Keratinocyte (primary cell): ENCODE data around the gene SLC39A13. TPM values are rescaled to one million over a fixed set of nuclear protein-coding genes. Genes with fewer than 3 reads are reported as not detected.

Experiments
- DNase-seq: peaks from one replicate; pipeline ENCODE4 v3.0.0-alpha.2; 2011; ENCODE audit warnings: low read depth, missing footprints, low spot score
- FAIRE-seq: peaks from 2 replicates; lab custom pipeline; 2011; peaks lifted over from hg19 to GRCh38; lab: Jason Lieb, UNC
- H2AFZ ChIP-seq: 2 replicates; pipeline ENCODE4 v1.6.0; 2012; ENCODE audit warnings: low read length, control low read depth, inconsistent platforms; ENCODE audit not compliant: control insufficient read depth
- H3K27ac ChIP-seq: 2 replicates; pipeline ENCODE4 v1.5.1; 2011; ENCODE audit warnings: low read length; ENCODE audit not compliant: control insufficient read depth, insufficient read depth
- H3K27me3 ChIP-seq: 3 replicates; pipeline ENCODE4 v1.6.0; 2011; ENCODE audit warnings: low read length; ENCODE audit not compliant: control insufficient read depth, insufficient read depth; ENCODE audit errors: extremely low read depth
- H3K36me3 ChIP-seq, 2 experiments: 2 replicates in 1 of 2; 3 replicates in 1 of 2; pipeline ENCODE4 v1.5.1; 2011; ENCODE audit warnings: low read length in 2 of 2, mild to moderate bottlenecking in 1 of 2; ENCODE audit not compliant: control insufficient read depth in 2 of 2, insufficient read depth in 2 of 2; ENCODE audit errors: extremely low read depth in 1 of 2
- H3K4me1 ChIP-seq: 3 replicates; pipeline ENCODE4 v1.5.1; 2011; ENCODE audit warnings: low read length; ENCODE audit not compliant: control insufficient read depth, insufficient read depth; ENCODE audit errors: extremely low read depth
- H3K4me2 ChIP-seq: 3 replicates; pipeline ENCODE4 v1.6.0; 2011; ENCODE audit warnings: low read depth, low read length; ENCODE audit not compliant: control insufficient read depth, insufficient read depth; ENCODE audit errors: extremely low read depth
- H3K4me3 ChIP-seq, 3 experiments: fragments of 200-600 bp in 1 of 3; sonication (generic) in 1 of 3; 2 replicates in 2 of 3; 3 replicates in 1 of 3; pipeline ENCODE4 v1.5.1; 2011 to 2016; ENCODE audit warnings: low read length in 3 of 3, mild to moderate bottlenecking in 3 of 3, control low read depth in 2 of 3, inconsistent platforms in 1 of 3, low read depth in 1 of 3, mixed read lengths in 1 of 3, mixed run types in 1 of 3, moderate library complexity in 1 of 3; ENCODE audit not compliant: control insufficient read depth in 2 of 3, insufficient read depth in 2 of 3; ENCODE audit errors: extremely low read depth in 1 of 3
- H3K79me2 ChIP-seq: 2 replicates; pipeline ENCODE4 v1.6.0; 2012; ENCODE audit warnings: low read length; ENCODE audit not compliant: control insufficient read depth, insufficient read depth
- H3K9ac ChIP-seq: 3 replicates; pipeline ENCODE4 v1.6.0; 2011; ENCODE audit warnings: low read length; ENCODE audit not compliant: control insufficient read depth, insufficient read depth; ENCODE audit errors: extremely low read depth
- H3K9me1 ChIP-seq: 3 replicates; pipeline ENCODE4 v1.6.0; 2011; ENCODE audit warnings: low read length; ENCODE audit not compliant: control insufficient read depth, insufficient read depth; ENCODE audit errors: extremely low read depth
- H3K9me3 ChIP-seq: 2 replicates; pipeline ENCODE4 v1.5.1; 2012; ENCODE audit warnings: low read depth, low read length; ENCODE audit not compliant: control insufficient read depth
- H4K20me1 ChIP-seq: 3 replicates; pipeline ENCODE4 v1.6.0; 2011; ENCODE audit warnings: low read length; ENCODE audit not compliant: control insufficient read depth, insufficient read depth; ENCODE audit errors: extremely low read depth
- EZH2 ChIP-seq: IDR thresholded peaks from one replicate; pipeline ENCODE4 v1.6.1; 2012; ENCODE audit warnings: inconsistent platforms, mild to moderate bottlenecking, low read length, moderate library complexity
- dilution Hi-C: fragments of 300-500 bp; cut with MboI; formaldehyde crosslinking; loops from one replicate; pipeline ENCODE4 v1.7.0; 2020; ENCODE audit warnings: low sequenced_read_pairs; ENCODE audit not compliant: extremely low pct_ligation_motif_present
- polyA plus RNA-seq, 5 experiments: library from polyadenylated mRNA; depleted of rRNA in 3 of 5; stranded (reverse) in 3 of 5; stranded (forward) in 1 of 5; unstranded in 1 of 5; fragments of >200 nt; gene quantifications; 1 replicate in 1 of 5; 2 replicates in 3 of 5; 3 replicates in 1 of 5; pipeline versions ENCODE4 v1.2.1 to v1.2.3, GENCODE V29; 2011 to 2012; ENCODE audit warnings: missing spikeins in 2 of 5, low read depth in 1 of 5, low replicate concordance in 1 of 5
- TF ChIP-seq, protein P1 (sequence below), 3 experiments: IDR thresholded peaks in 1 of 3; conservative IDR thresholded peaks in 1 of 3; optimal IDR thresholded peaks in 1 of 3; 2 replicates in 2 of 3; 3 replicates in 1 of 3; pipeline versions ENCODE3 to v1.5.1; 2011; ENCODE audit warnings: low read length in 3 of 3, mild to moderate bottlenecking in 3 of 3, moderate library complexity in 2 of 3, control low read depth in 1 of 3, inconsistent platforms in 1 of 3; ENCODE audit not compliant: insufficient read depth in 2 of 3; ENCODE audit errors: extremely low read depth in 1 of 3

SLC39A13 gene
- polyA plus RNA-seq, 1 donor (not counting 4 experiments of a cell fraction or from before 2014, with no cell fraction given) = 35.3 TPM

DNA sequence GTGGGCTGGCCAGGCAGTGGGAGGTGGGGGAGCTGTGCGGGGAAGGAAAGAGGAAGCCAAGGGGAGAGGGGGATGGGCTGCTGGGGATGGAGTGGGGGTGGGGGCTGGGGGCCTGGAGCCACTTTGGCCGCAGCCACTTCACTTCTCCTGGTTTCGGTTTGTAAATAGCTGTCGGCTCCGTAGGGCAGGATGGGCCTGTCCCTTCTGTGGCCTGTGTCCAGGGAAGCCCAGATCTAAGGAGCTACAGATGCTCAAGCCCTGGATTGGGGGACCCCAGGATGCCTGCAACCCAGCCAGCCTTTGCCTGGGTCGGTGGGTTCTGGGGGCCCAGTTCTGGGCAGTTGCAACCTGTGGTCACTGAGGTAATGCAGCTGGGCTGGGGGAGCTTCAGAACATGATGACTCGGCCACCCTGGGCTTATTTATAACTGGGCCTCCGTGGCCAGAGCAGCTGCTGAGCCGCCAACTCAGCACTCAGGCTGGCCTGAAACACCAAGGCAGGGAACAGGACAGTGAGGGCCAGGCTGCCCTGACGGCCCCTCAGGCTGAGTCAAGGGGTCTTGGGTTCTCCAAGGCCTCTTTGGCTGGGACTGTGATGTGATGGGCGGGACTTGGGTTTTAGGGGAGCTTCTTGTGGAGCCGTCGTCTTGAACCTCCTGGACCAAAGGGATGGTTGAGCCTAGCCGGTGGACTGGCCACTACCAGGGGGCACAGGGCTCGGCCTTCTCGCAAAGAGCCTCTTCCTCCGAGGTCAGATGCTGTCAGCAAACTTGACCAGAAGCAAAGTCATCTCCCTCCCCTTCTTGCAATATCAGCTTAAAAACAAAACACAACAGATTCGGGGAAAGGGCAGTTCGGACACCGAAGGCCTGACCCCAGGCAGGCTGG, 15.0 kb upstream of the SLC39A13 start:
- no peaks in the 10 kb centered on the region for H3K27me3 ChIP-seq
- no peak overlapping the region for H2AFZ ChIP-seq
- DNase-seq = no peak
- no peaks in the 10 kb centered on the region for H3K9me3 ChIP-seq
- H3K79me2 ChIP-seq = no peaks in the 10 kb centered on the region
- H3K27ac ChIP-seq = no peak overlapping the region
- H3K9me1 ChIP-seq = no peaks in the 10 kb centered on the region
- H4K20me1 ChIP-seq = no peaks in the 10 kb centered on the region
- no peak overlapping the region for H3K9ac ChIP-seq
- H3K36me3 ChIP-seq = no peaks in the 10 kb centered on the region
- no peak for FAIRE-seq
- H3K4me2 ChIP-seq = no peak overlapping the region
- H3K4me3 ChIP-seq = no peak overlapping the region
- TF ChIP-seq, protein P1, sequence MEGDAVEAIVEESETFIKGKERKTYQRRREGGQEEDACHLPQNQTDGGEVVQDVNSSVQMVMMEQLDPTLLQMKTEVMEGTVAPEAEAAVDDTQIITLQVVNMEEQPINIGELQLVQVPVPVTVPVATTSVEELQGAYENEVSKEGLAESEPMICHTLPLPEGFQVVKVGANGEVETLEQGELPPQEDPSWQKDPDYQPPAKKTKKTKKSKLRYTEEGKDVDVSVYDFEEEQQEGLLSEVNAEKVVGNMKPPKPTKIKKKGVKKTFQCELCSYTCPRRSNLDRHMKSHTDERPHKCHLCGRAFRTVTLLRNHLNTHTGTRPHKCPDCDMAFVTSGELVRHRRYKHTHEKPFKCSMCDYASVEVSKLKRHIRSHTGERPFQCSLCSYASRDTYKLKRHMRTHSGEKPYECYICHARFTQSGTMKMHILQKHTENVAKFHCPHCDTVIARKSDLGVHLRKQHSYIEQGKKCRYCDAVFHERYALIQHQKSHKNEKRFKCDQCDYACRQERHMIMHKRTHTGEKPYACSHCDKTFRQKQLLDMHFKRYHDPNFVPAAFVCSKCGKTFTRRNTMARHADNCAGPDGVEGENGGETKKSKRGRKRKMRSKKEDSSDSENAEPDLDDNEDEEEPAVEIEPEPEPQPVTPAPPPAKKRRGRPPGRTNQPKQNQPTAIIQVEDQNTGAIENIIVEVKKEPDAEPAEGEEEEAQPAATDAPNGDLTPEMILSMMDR (optimal IDR thresholded peaks at IDR 0.05 in 1 of 3, IDR thresholded peaks at IDR 0.05 in 1 of 3, conservative IDR thresholded peaks at IDR 0.05 in 1 of 3; ENCODE audit: extremely low read depth in 1 of 3, insufficient read depth in 2 of 3, low read length in 3 of 3) = no peak
- no peak for TF ChIP-seq EZH2
- peaks cover 12% of the 10 kb centered on the region for H3K4me1 ChIP-seq
- dilution Hi-C loops = no loop called here

DNA sequence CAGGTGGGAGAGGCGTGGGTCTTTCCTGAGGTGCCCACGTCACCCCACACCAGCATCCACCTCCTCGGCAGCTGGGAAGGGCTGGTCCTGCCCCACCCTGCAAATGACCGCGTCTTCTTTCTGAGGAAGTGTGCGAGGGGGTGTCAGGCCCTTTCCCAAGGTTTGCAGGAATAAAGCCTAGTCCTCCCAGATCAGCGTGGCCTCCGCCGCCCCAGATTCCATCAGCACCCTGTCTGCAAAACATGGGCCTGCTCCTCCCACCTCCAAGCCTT, 14.4 kb upstream of the SLC39A13 start:
- DNase-seq (no peak), FAIRE-seq (no peak)
- Histone ChIP-seq H3K9ac (no peak overlapping the region), H3K9me3 (no peaks in the 10 kb centered on the region), H3K36me3 (no peaks in the 10 kb centered on the region), H3K27me3 (no peaks in the 10 kb centered on the region), H4K20me1 (no peaks in the 10 kb centered on the region), H3K27ac (no peak overlapping the region), H3K4me3 (no peak overlapping the region), H3K4me1 (peaks cover 11% of the 10 kb centered on the region), H3K4me2 (no peak overlapping the region), H3K79me2 (no peaks in the 10 kb centered on the region), H2AFZ (no peak overlapping the region), H3K9me1 (no peaks in the 10 kb centered on the region)
- dilution Hi-C loops = no loop called here
- TF ChIP-seq EZH2 = no peak
- TF ChIP-seq, protein P1 (optimal IDR thresholded peaks at IDR 0.05 in 1 of 3, IDR thresholded peaks at IDR 0.05 in 1 of 3, conservative IDR thresholded peaks at IDR 0.05 in 1 of 3; ENCODE audit: extremely low read depth in 1 of 3, insufficient read depth in 2 of 3, low read length in 3 of 3) = no peak
